Measurements from ENCODE around the gene OCSTAMP. TPM values are rescaled to one million over a fixed set of nuclear protein-coding genes. Genes with fewer than 3 reads are reported as not detected.
A peak's percentile ranks its signal among the peaks of the same experiment; 100 is the strongest.

The OCSTAMP gene
- total RNA-seq, 2 experiments from 2014 or later = 0.14 to 0.19 TPM

GRCh38 chr20:46572153-46572552 is 21.7 kb upstream of the OCSTAMP start:
- ATAC-seq (no peak), DNase-seq (no peak)
- no peaks in the 10 kb centered on the region for H3K36me3 Mint-ChIP-seq (ENCODE audit: low read depth)
- ChIA-PET CTCF (no interaction called here), POLR2A (no interaction called here)
- H3K4me3 Mint-ChIP-seq = no peak overlapping the region
- no peak overlapping the region for H3K27ac Mint-ChIP-seq
- no peaks in the 10 kb centered on the region for H3K9me3 Mint-ChIP-seq (ENCODE audit: low read depth)
- H3K27me3 Mint-ChIP-seq = peaks cover 11% of the 10 kb centered on the region
- H3K4me1 Mint-ChIP-seq = no peaks in the 10 kb centered on the region
- intact Hi-C loops (cut with DNase I, micrococcal nuclease) = no loop called here

DNA sequence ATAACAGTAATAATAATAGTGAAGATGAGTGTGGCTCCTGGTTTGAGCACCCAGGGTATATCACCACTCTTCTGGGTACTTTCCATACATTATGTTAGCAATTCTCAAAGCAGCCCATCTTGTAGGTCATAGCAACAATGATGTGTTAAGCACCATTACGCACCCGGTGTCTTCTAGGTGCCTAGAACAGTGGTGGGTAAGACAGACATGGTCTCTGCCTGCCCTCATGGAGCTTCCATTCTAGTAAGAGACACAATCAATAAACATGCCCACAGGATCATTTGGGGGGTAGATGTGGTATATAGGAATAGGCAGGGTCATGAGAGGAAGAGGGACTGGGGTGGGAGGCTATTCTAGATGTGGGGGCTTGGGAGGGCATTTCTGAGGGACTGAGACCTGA is 21.0 kb upstream of the OCSTAMP start:
- Mint-ChIP-seq H3K27me3 (peaks cover 12% of the 10 kb centered on the region), H3K4me1 (no peaks in the 10 kb centered on the region), H3K4me3 (no peak overlapping the region), H3K27ac (no peak overlapping the region), H3K36me3 (ENCODE audit: low read depth) (no peaks in the 10 kb centered on the region), H3K9me3 (ENCODE audit: low read depth) (no peaks in the 10 kb centered on the region)
- ChIA-PET CTCF (no interaction called here), POLR2A (no interaction called here)
- intact Hi-C loops (cut with DNase I, micrococcal nuclease) = no loop called here
- no peak for ATAC-seq
- DNase-seq = no peak

DNA sequence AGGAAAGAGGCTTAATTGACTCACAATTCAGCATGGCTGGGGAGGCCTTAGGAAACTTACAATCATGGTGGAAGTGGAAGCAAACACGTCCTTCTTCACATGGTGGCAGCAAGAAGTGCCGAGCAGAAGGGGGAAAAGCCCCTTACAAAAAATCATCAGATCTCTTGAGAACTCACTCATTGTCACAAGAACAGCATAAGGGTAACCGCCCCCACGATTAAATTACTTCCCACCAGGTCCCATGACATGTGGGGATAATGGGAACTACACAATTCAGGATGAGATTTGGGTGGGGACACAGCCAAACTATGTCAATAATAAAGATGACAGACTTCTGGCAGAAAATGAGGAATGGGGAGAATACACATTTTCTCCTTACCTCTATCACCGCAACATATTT is 20.5 kb upstream of the OCSTAMP start:
- ATAC-seq (no peak), DNase-seq (no peak)
- intact Hi-C loops (cut with DNase I, micrococcal nuclease) = no loop called here
- CTCF ChIA-PET = no interaction called here
- Mint-ChIP-seq H3K9me3 (ENCODE audit: low read depth) (no peaks in the 10 kb centered on the region), H3K36me3 (ENCODE audit: low read depth) (no peaks in the 10 kb centered on the region), H3K4me1 (no peaks in the 10 kb centered on the region), H3K4me3 (no peak overlapping the region), H3K27ac (no peak overlapping the region), H3K27me3 (peaks cover 14% of the 10 kb centered on the region)
- POLR2A ChIA-PET = no interaction called here

- POLR2A ChIA-PET = no interaction called here
- Mint-ChIP-seq H3K36me3 (ENCODE audit: low read depth) (no peaks in the 10 kb centered on the region), H3K4me1 (no peaks in the 10 kb centered on the region), H3K4me3 (no peak overlapping the region), H3K27me3 (peaks cover 17% of the 10 kb centered on the region), H3K27ac (no peak overlapping the region), H3K9me3 (ENCODE audit: low read depth) (no peaks in the 10 kb centered on the region)
- ATAC-seq (no peak), DNase-seq (no peak)
- CTCF ChIA-PET = no interaction called here
- intact Hi-C loops (cut with DNase I, micrococcal nuclease) = no loop called here
These were observed 19.5 kb upstream of the OCSTAMP start for GRCh38 chr20:46569961-46570360.

GRCh38 chr20:46568570-46569129 is 18.2 kb upstream of the OCSTAMP start:
- DNase-seq = no peak
- Mint-ChIP-seq H3K27ac (no peak overlapping the region), H3K4me3 (no peak overlapping the region), H3K36me3 (ENCODE audit: low read depth) (no peaks in the 10 kb centered on the region), H3K9me3 (ENCODE audit: low read depth) (no peaks in the 10 kb centered on the region), H3K27me3 (peaks cover 15% of the 10 kb centered on the region), H3K4me1 (no peaks in the 10 kb centered on the region)
- ATAC-seq = no peak
- POLR2A ChIA-PET = interaction anchor here (0.9 kb wide), 1 partner anchor 54 kb away, joined by 4 read pairs; no protein-coding TSS in a partner anchor
- CTCF ChIA-PET = interaction anchor here (0.6 to 1.4 kb wide), 2 partner anchors 10 to 32 kb away, joined by 3 to 6 read pairs; no protein-coding TSS in a partner anchor
- intact Hi-C loops (cut with DNase I, micrococcal nuclease) = no loop called here

DNA sequence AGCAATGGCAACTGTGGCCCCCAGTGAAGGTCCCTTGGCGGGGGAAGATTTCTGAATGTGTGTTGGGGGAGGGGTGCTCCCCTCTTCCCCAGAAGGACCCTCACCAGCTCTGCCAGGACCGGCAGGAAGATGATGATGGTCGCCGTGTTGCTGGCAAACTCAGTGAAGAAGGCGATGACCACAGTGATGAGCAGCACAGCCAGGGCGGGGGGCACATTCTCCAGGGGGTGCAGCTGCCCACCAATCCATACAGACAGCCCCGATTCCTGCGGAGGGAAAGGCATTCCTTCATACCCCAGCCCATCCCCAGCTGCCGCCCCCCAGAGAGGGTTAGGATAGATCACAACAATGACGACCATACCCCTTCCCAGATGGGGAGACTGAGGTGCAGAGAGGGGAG is 15.7 kb upstream of the OCSTAMP start:
- ATAC-seq = no peak
- intact Hi-C loops (cut with DNase I, micrococcal nuclease) = no loop called here
- Mint-ChIP-seq H3K36me3 (ENCODE audit: low read depth) (no peaks in the 10 kb centered on the region), H3K27me3 (peaks cover 13% of the 10 kb centered on the region), H3K9me3 (ENCODE audit: low read depth) (no peaks in the 10 kb centered on the region), H3K27ac (no peak overlapping the region), H3K4me1 (no peaks in the 10 kb centered on the region), H3K4me3 (no peak overlapping the region)
- CTCF ChIA-PET = interaction anchor here (1.0 kb wide), 1 partner anchor 14 kb away, joined by 4 read pairs; no protein-coding TSS in a partner anchor
- no peak for DNase-seq
- POLR2A ChIA-PET = no interaction called here

DNA sequence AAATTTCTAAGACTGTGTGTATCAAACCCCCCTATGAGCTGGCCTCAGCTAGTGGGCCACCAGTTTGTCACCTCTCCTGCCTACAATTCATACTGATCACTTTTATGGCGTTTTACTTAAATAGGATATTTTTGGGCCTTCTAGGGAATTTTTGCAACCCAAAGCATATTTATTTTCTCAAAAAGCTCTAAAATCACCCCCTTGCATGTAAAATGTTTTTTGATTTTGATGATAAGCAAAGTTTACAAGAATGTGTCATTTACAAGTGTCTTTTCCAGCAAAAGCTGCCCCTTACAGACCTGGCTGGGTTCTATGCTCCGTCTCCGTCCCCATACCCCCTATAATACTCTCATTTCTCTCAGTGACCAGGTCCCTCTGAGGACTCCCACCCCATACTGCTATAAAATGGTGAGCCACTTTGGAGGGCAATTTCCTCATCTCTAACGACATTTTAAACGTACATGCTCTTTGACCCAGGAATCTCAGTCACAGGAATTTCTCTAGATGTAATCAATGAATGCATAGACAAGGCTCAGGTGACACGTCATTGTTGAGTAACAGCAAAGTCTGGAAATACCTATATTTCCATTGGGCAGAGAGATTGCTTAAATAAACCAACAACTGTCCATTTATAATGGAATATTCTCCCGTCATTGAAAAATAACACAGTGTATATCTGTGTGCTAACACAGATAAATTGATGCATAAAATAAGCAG is 13.9 kb upstream of the OCSTAMP start:
- intact Hi-C loops (cut with DNase I, micrococcal nuclease) = no loop called here
- H3K4me1 Mint-ChIP-seq = peaks cover under 1% of the 10 kb centered on the region
- no peaks in the 10 kb centered on the region for H3K36me3 Mint-ChIP-seq (ENCODE audit: low read depth)
- peaks cover 14% of the 10 kb centered on the region for H3K27me3 Mint-ChIP-seq
- H3K27ac Mint-ChIP-seq = no peak overlapping the region
- POLR2A ChIA-PET = no interaction called here
- H3K4me3 Mint-ChIP-seq = no peak overlapping the region
- CTCF ChIA-PET = interaction anchor here (0.6 to 1.0 kb wide), 2 partner anchors 9 to 58 kb away, joined by 3 to 4 read pairs; no protein-coding TSS in a partner anchor
- no peak for ATAC-seq
- H3K9me3 Mint-ChIP-seq (ENCODE audit: low read depth) = no peaks in the 10 kb centered on the region
- no peak for DNase-seq

GRCh38 chr20:46563860-46564221 is 13.4 kb upstream of the OCSTAMP start:
- POLR2A ChIA-PET = no interaction called here
- Mint-ChIP-seq H3K27ac (no peak overlapping the region), H3K9me3 (ENCODE audit: low read depth) (no peaks in the 10 kb centered on the region), H3K36me3 (ENCODE audit: low read depth) (no peaks in the 10 kb centered on the region), H3K4me1 (peaks cover 6% of the 10 kb centered on the region), H3K27me3 (peaks cover 14% of the 10 kb centered on the region), H3K4me3 (no peak overlapping the region)
- DNase-seq (no peak), ATAC-seq (no peak)
- CTCF ChIA-PET = interaction anchor here (0.6 to 1.0 kb wide), 2 partner anchors 9 to 59 kb away, joined by 3 to 4 read pairs; no protein-coding TSS in a partner anchor
- intact Hi-C loops (cut with DNase I, micrococcal nuclease) = loop anchor here in 1 of 2 experiments (2.0 kb wide), 1 partner anchor 43 kb away; no protein-coding TSS in a partner anchor

DNA sequence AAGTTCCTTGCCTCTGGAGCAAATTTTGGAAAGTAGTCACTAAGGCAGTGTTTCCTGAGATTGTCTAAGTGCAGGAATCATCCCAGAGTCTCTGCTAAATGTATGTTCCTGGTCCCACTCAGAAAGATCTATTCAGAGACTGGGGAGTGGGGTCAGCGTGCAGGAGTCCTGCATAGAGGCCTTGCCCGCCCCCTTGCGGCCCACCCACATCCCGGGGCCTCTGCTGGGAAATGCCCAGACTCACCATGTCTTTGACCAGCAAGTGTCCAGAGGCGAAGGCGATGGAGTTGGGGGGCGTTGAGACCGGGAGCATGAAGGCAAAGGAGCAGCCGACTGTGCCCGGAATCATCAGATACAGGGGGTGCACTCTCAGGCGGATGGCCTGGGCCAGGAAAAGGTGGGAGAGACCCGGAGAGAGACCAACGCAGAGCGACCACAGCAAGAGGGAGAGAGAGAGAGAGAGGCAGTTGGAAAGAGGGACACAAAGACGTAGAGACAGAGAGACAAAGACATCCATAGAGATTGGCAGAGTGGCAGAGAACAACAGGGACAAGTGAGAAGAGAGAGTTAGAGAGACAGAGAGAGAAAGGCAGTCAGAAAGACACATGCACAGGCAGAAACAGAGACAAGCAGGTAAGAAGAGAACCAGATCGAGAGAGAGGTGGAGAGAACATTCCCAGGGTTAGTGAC is 12.9 kb upstream of the OCSTAMP start:
- Mint-ChIP-seq H3K27me3 (peaks cover 14% of the 10 kb centered on the region), H3K27ac (no peak overlapping the region), H3K4me3 (no peak overlapping the region), H3K36me3 (ENCODE audit: low read depth) (no peaks in the 10 kb centered on the region), H3K9me3 (ENCODE audit: low read depth) (no peaks in the 10 kb centered on the region), H3K4me1 (peaks cover 11% of the 10 kb centered on the region)
- intact Hi-C loops (cut with DNase I, micrococcal nuclease) = loop anchor here in 1 of 2 experiments (2.0 kb wide), 1 partner anchor 43 kb away; no protein-coding TSS in a partner anchor
- DNase-seq = no peak
- POLR2A ChIA-PET = no interaction called here
- no peak for ATAC-seq
- CTCF ChIA-PET = interaction anchor here (0.8 to 3.2 kb wide), 7 partner anchors 10 to 59 kb away, joined by 3 to 12 read pairs (median 6); no protein-coding TSS in a partner anchor

- intact Hi-C loops (cut with DNase I, micrococcal nuclease) = loop anchor here in 1 of 2 experiments (1.0 to 2.0 kb wide), 3 partner anchors 42 to 127 kb away; partner anchors contain the start of gene TP53RK
- H3K4me1 Mint-ChIP-seq = peaks cover 18% of the 10 kb centered on the region
- H3K9me3 Mint-ChIP-seq (ENCODE audit: low read depth) = no peaks in the 10 kb centered on the region
- H3K27ac Mint-ChIP-seq = no peak overlapping the region
- DNase-seq (peak; percentile 82), ATAC-seq (peak; percentile 66)
- no peaks in the 10 kb centered on the region for H3K36me3 Mint-ChIP-seq (ENCODE audit: low read depth)
- ChIA-PET POLR2A (no interaction called here), CTCF (interaction anchor here (0.5 to 3.2 kb wide), 13 partner anchors 10 to 697 kb away, joined by 3 to 12 read pairs (median 5); partner anchors contain the start of genes OCSTAMP and ZNF334)
- no peak overlapping the region for H3K4me3 Mint-ChIP-seq
- H3K27me3 Mint-ChIP-seq = peaks cover 13% of the 10 kb centered on the region
These were observed 12.1 kb upstream of the OCSTAMP start for GRCh38 chr20:46562373-46563169.

DNA sequence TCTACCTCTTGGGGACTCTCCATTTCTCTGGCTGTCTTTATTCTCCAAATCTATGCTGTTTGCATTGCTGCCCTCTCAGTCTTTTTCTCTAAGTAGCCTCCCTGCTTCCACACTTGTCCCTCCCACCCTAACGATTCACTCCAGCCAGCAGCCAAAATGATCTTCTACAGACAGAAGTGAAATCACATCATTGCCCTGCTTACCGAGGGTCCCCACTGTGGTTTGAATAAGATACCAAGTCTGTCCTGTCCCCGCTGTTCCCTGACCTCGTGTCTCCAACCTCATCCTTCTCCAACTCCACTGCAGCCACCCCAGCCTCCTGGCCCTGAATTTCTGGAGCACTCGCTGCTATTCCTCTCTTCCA is 11.5 kb upstream of the OCSTAMP start:
- Mint-ChIP-seq H3K9me3 (ENCODE audit: low read depth) (no peaks in the 10 kb centered on the region), H3K27me3 (peaks cover 9% of the 10 kb centered on the region), H3K36me3 (ENCODE audit: low read depth) (no peaks in the 10 kb centered on the region), H3K27ac (no peak overlapping the region), H3K4me3 (no peak overlapping the region), H3K4me1 (peaks cover 21% of the 10 kb centered on the region)
- ChIA-PET CTCF (interaction anchor here (0.5 to 3.2 kb wide), 11 partner anchors 9 to 159 kb away, joined by 3 to 12 read pairs (median 5); partner anchors contain the start of genes OCSTAMP and ZNF334), POLR2A (no interaction called here)
- ATAC-seq (no peak), DNase-seq (no peak)
- intact Hi-C loops (cut with DNase I, micrococcal nuclease) = loop anchor here in 1 of 2 experiments (1.0 to 2.0 kb wide), 3 partner anchors 41 to 127 kb away; partner anchors contain the start of gene TP53RK

All from activated CD4-positive, alpha-beta T cell treated with anti-CD3 and anti-CD28 coated beads for 36 hours (primary cell).